D721Med (cell line): ENCODE data around the gene ELK3.

Experiments used
- DNase-seq: peaks from one replicate; pipeline ENCODE4 v3.0.0; 2011; ENCODE audit warnings: low spot score; ENCODE audit not compliant: insufficient read length
- FAIRE-seq: peaks from 2 replicates; lab custom pipeline; 2011; peaks lifted over from hg19 to GRCh38; lab: Jason Lieb, UNC
- TF ChIP-seq, protein P1 (sequence below): IDR thresholded peaks from 2 replicates; pipeline ENCODE4 v1.5.1; 2012; ENCODE audit warnings: mild to moderate bottlenecking, control low read depth; ENCODE audit not compliant: insufficient read depth; ENCODE audit errors: missing control alignments

Gene ELK3

DNA sequence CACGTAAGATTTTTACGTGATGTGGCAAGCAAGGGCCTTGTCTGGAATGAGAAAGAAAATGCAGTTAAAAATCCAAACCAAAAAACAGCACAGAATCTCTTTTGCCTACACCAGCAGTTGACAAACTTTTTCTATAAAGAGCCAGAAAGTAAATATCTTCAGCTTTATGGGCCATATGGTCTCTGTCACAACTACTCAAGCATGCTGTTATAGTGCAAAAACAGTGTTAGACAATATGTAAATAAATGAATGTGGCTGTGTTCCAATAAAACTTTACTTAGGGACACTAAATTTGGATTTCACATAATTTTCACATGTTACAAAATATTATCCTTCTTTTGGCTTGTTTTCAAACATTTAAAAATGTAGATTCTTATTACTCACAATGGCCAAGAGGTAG lies 6.2 kb upstream of the ELK3 start:
- no peak for FAIRE-seq

DNA sequence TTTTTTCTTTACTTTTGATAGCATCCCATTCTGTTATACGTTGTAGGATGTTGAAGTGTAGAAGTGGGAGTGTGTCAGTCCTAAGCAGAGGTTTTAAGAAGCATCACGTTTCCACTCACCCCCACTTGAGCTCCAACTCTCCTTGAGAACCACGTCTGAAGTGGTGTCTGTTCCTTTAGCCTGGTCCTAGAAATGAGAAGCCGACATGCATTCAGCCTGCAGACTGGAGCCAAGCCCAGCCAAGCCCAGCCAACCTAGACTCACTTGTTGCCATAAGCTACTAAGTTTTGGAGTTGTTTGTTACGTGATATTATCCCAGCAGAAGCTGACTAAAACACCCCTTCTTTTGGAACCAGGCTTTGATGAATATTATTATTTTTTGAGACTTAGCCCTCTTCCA lies 4.4 kb upstream of the ELK3 start:
- FAIRE-seq, result no peak
- TF ChIP-seq, protein P1, sequence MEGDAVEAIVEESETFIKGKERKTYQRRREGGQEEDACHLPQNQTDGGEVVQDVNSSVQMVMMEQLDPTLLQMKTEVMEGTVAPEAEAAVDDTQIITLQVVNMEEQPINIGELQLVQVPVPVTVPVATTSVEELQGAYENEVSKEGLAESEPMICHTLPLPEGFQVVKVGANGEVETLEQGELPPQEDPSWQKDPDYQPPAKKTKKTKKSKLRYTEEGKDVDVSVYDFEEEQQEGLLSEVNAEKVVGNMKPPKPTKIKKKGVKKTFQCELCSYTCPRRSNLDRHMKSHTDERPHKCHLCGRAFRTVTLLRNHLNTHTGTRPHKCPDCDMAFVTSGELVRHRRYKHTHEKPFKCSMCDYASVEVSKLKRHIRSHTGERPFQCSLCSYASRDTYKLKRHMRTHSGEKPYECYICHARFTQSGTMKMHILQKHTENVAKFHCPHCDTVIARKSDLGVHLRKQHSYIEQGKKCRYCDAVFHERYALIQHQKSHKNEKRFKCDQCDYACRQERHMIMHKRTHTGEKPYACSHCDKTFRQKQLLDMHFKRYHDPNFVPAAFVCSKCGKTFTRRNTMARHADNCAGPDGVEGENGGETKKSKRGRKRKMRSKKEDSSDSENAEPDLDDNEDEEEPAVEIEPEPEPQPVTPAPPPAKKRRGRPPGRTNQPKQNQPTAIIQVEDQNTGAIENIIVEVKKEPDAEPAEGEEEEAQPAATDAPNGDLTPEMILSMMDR, result no peak
- DNase-seq, result no peak

More for the DNA sequence above, 6.2 kb upstream of the ELK3 start:
- TF ChIP-seq, protein P1, result no peak
- no peak for DNase-seq

DNA sequence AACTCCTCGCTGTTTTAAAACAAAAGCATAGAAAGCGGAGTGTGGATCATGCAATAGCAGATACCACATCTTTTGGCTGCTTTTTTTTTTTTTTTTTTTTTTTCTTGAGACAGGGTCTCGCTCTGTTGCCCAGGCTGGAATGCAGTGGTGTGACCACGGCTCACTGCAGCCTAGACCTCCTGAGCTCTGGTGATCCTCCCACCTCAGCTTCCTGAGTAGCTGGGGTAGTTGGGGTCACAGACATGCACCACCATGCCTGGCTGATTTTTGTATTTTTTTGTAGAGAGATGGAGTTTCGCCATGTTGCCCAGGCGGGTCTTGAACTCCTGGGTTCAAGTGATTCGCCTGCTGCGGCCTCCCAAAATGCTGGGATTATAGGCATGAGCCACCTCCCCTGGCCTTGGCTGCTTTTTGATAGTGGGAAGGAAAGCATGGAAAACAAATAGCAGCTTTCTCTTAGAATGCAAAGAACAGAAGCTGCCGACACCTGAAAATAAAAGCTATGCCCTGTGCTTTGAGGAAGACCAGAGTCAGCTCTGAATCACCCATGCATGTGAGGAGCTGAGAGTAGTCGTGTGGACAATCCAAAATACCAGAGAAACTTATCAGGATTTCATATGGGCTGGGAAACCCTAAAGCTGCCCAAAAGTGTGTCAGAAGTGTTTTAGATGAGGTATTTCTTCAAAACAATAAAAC lies 3.6 kb upstream of the ELK3 start:
- FAIRE-seq (no peak), DNase-seq (no peak)

DNA sequence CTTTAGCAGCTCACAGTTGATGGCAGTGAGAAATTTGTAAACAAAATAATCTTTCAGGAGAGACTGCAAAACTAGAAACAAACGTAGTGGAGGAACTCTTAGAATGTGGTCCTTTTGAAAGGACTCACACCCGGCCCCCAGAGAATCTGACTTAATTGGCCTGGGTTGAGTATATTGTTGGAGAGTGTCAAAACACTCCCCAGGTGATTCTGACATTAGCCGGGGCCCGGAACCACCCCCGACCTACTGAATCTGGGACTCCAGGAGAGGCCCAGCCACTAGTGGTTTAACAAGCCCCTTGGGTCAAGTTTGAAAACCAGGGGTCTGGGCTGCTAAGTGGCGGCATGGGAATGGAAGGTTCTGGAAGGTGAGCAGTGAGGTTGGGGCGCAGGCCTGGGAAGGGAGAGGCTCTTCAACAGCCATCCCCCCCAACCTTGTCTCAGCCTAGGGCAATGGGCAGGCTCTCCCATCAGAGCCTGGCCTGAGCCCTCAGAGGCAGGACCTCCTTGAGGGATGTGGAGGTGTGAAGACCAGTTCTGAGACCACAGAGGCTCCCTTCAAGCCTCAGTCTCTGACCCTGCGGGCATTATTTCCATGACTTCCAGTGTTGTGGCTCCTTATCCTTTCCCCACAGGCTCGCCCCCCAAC lies 1.1 kb upstream of the ELK3 start:
- DNase-seq (no peak), FAIRE-seq (no peak)
- TF ChIP-seq, protein P1, result no peak

More for the DNA sequence above, 3.6 kb upstream of the ELK3 start:
- TF ChIP-seq, protein P1, result no peak

DNA sequence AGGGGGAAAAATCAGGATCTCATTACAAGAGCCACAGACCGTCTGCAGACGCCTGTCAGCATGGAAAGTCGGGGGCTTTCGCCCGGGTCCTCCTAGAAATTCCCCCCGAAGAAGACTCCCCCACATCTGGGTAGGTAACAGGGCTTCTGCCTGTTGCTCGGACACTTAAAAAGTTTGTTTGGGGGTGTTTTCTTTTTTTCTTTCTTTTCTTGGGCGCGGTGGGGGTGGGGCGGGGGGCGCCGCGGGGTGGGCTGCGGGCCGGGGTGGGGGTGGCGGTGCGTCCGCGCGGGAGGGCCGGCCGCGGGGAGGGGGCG lies 358 bp downstream of the ELK3 start:
- FAIRE-seq (no peak), DNase-seq (no peak)
- TF ChIP-seq, protein P1, result no peak

DNA sequence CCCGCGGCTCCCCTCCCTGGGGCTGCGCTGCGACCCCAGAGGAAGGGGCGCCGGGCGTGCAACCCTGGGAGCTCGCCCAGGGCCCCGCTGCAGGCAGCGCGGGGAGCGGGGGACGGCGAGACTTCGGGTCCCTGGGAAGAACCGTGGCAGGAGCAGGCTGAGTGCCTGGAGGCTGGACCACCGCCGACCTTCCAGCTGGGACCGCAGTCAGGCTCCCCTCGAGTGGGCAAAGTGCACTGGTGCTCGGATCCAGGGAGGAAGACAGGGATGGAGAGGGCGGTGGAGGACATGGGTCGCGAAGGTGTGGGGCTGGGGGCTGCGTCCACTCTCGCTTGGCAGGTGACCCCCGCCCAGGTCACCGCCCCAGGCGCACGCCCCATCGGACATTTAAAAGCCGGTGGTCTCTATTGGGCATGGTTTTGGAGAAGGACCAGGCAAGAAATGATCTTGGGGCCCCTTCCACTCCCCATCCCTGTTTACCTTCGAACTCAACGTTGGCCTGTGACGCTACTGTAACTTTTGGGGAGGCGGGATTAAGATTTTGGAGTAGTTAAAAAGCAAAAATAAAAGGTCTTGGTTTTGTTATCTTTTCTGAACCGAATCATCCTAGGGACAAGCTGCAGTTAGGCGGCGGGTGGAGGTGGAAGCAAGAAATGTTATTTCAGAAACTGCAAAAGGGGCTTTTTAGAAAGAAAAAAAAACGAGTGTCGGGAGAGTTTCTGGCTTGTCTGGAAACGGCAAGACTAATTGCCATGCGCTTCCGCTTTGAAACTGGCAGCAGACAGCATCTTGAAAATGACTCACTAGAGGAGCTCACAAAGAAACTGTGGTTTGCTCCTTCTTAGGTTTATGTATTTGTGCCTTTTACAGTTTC lies 1.0 kb downstream of the ELK3 start:
- TF ChIP-seq, protein P1, result no peak
- no peak for DNase-seq
- FAIRE-seq, result no peak
